Measurements from ENCODE around the gene FGF7.

GRCh38 chr15:49441816-49442215 lies 18.8 kb downstream of the FGF7 start:
- TF ChIP-seq EZH2 (IDR thresholded peaks at IDR 0.05) (no peak), POLR2AphosphoS5 (IDR thresholded peaks at IDR 0.05; ENCODE audit: borderline replicate concordance, low read depth, low read length) (no peak), FOXP2 (optimal IDR thresholded peaks at IDR 0.05; ENCODE audit: control extremely low read depth, extremely low read length, insufficient read depth) (no peak)
